HG03571 (cell line): ENCODE results near the gene SMU1.
"Not testable (repeated sequence)": the region's sequence is repeated elsewhere in the genome, so short reads cannot be mapped to it uniquely, and the experiment has no call there.

ENCODE experiments used
- ATAC-seq: cut with Tn5 transposase; IDR thresholded peaks from one replicate; pipeline ENCODE4 v1.9.1; 2021; ENCODE audit not compliant: unreplicated experiment

Gene SMU1

DNA sequence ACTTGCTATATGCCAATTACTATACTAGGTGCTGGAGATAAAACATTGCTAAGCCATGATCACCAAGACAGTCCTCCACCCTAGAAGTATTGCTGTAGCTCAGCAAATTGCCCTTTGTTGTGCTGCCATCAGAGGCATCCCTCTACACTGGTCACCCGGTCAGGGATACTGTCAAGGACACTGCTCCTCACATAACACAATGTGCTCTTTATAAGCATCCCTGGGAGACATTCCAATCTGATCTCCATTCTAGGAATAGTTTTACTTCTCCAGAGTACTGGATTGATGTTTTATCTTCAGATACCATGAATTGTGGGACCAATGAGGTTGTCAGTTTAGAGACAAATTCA lies 61.8 kb downstream of the SMU1 start:
- no peak for ATAC-seq

DNA sequence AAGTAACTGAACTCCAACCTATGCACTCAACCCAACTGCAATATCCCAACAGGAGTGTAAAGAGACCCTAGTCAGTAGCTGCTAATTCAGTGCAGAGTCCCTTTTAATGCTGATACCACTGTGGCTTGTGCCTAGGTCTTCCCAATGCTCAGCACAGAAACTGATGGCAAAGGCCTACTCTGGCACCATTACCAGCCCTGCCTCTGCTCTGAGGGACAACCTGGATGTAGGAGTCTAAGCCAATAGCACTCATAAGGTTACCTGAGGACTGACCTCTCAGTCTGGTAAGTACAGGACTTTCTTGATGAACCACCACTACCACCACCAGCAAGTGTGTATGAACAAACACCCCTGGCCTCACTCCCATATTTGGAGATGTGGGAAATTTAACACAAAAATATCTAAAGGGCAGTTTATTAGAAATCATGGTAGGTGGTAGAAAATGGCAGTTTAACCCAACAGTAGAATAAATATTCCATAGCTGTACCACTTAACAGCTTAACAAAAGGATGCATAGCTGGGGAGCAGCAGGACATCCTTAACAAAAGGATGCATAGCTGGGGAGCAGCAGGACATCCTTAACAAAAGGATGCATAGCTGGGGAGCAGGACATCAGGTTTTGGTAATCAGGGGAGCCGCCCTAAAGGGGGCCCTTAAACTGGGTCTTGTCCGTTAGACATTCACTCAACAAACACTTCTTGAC lies 62.4 kb downstream of the SMU1 start:
- ATAC-seq = no peak

- no peak for ATAC-seq
These were observed 64.0 kb downstream of the SMU1 start for GRCh38 chr9:33012328-33013069.

GRCh38 chr9:33011831-33012230 lies 64.6 kb downstream of the SMU1 start:
- ATAC-seq = no peak

DNA sequence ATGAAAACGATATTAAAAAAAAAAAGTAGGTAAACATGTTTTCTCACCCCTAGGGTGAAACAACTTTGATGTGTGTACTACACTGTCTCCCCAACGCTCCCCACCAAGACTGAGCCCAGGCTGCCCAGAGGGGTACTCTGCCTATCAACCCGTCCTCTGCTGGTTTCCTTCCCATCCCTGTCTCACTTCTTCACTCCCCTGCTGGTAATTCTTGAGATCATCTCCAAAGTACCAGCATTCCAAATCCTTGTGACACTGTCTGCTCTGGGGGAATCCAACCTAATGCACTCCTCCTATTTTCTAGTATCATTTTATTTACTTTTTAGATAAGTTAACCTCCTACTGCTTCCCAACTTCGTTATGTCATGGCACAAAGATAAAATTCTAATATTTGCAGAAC lies 68.7 kb downstream of the SMU1 start:
- ATAC-seq = no peak

DNA sequence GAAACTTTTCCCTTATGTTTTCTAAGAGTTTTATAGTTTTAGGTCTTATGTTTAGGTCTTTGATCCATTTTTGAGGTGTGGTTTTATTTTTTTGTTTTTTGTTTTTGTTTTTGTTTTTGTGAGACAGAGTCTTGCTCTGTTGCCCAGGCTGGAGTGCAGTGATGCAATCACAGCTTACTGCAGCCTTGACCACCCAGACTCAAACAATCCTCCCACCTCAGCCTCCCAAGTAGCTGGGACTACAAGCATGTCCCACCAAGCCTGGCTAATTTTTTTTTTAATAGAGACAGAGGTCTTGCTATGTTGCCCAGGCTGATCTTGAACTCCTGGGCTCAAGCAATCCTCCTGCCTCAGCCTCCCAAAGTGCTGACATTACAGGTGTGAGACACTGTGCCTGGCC lies 71.1 kb downstream of the SMU1 start:
- not testable (repeated sequence) for ATAC-seq

DNA sequence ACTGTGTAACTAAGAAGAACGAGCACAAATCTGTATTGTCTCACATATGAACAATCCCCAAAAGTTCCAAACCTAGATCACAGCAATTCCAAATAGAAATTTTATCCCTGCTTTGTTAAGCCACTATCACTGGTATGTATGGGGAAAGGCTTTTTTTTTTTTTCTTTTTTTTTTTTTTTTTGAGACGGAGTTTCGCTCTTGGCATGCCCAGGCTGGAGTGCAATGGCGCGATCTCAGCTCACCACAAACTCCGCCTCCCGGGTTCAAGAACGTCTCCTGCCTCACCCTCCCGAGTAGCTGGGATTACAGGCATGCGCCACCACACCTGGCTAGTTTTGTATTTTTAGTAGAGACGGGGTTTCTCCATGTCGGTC lies 75.8 kb downstream of the SMU1 start:
- ATAC-seq = not testable (repeated sequence)

DNA sequence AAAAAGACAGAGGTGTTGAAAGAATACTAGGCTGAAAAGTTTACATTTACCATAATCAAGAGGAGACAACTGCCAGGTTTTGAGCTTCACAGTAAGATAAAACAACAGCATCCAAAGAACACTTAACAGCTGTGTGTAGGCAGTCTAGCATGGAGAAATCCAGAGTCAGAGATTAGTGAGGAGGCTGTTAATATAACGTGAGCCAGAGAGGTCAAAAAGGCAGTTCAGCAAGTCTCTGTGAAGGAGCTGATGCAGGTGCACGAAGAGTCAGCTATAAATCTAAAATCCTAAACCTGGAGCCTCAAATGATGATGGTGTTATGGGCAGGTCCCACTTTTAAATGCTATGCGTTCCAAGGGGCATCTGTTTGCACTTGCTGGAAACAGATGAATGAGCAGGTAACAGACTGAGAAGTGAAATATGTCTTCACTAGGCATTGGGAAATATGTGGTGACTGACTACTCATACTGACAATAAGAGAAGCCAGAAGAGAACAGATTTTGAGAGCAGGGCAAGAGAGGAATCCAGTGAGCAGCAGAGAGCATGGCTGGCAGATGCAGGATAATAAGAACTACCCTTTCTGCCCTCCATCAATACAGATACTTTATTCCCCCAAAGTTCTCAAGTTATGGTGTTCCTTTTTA lies 83.8 kb downstream of the SMU1 start:
- ATAC-seq = no peak

DNA sequence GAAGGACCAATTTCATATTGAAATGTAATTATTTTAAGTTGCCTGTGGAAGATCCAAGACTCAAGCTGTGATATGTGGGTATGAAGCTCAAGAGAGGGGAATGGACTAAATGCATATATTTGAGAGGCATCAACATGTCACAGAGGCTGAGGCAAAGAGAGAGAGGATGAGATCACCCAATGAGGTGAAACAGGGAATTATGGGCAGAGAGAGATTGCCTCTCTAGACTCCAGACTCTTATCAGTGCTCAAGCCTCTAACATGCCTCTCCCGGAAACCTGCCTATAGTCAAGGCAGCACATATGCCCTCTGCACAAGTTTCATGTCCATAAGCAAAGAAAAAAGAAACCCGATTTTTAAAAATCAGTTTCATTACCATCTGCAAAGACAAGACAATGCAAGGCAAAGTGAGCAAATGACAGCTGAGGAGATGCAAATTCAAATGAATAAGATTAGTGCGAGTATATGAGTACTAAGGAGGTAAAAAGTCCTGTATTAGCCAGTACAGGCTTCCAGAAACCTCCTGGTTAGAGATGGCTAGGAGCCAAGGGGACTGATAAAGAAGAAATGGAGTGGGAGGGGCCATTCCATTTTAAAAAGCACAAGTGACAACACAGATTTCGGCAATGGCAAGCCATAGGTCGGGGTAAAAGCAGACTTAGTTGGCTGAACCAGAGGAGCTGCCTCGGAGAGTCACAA lies 84.4 kb downstream of the SMU1 start:
- no peak for ATAC-seq
